OCI-LY1 (cell line): ENCODE results near the gene VTI1A.

Experiments used
- H2AFZ ChIP-seq: fragments of 200-600 bp; sonication (generic), shearing (Covaris generic); 2 replicates; pipeline ENCODE4 v1.6.0; 2014; ENCODE audit warnings: antibody characterized with exemption, mild to moderate bottlenecking, low read length
- H3F3A ChIP-seq: fragments of 200-600 bp; sonication (generic), shearing (Covaris generic); 2 replicates; pipeline ENCODE4 v1.6.0; 2014; ENCODE audit warnings: mild to moderate bottlenecking, antibody characterized with exemption, low read length, moderate library complexity; ENCODE audit not compliant: insufficient read depth
- H3K27ac ChIP-seq: fragments of 200-600 bp; sonication (generic); 2 replicates; pipeline ENCODE4 v1.5.1; 2014; ENCODE audit warnings: low read length, mixed run types, mild to moderate bottlenecking, low read depth; ENCODE audit not compliant: poor library complexity, severe bottlenecking
- H3K27me3 ChIP-seq: fragments of 200-600 bp; sonication (generic); 2 replicates; pipeline ENCODE4 v1.6.0; 2014; ENCODE audit warnings: antibody characterized with exemption, mild to moderate bottlenecking, low read length, moderate library complexity; ENCODE audit not compliant: insufficient read depth
- H3K36me3 ChIP-seq: fragments of 200-600 bp; sonication (generic); 2 replicates; pipeline ENCODE4 v1.6.1; 2014; ENCODE audit warnings: mild to moderate bottlenecking, antibody characterized with exemption, low read length, moderate library complexity, mixed read lengths; ENCODE audit not compliant: insufficient read depth
- H3K4me1 ChIP-seq: fragments of 200-600 bp; sonication (generic); 2 replicates; pipeline ENCODE4 v1.5.1; 2014; ENCODE audit warnings: mild to moderate bottlenecking, low read length, moderate library complexity; ENCODE audit not compliant: insufficient read depth, severe bottlenecking
- H3K4me2 ChIP-seq: fragments of 200-600 bp; sonication (generic), shearing (Covaris generic); 2 replicates; pipeline ENCODE4 v1.6.1; 2014; ENCODE audit warnings: low read length
- H3K4me3 ChIP-seq: fragments of 200-600 bp; sonication (generic); 2 replicates; pipeline ENCODE4 v1.5.1; 2014; ENCODE audit warnings: low read length, low read depth, mild to moderate bottlenecking, mixed read lengths; ENCODE audit not compliant: poor library complexity, severe bottlenecking
- H3K79me2 ChIP-seq: fragments of 200-600 bp; shearing (Covaris generic); 2 replicates; pipeline ENCODE4 v1.6.1; 2016; ENCODE audit warnings: mixed run types, low read length, mixed read lengths; ENCODE audit not compliant: insufficient read depth
- H3K9ac ChIP-seq: fragments of 200-600 bp; sonication (generic), shearing (Covaris generic); 2 replicates; pipeline ENCODE4 v1.6.1; 2014; ENCODE audit warnings: mild to moderate bottlenecking, low read length, mixed read lengths
- H3K9me2 ChIP-seq: fragments of 200-600 bp; sonication (generic), shearing (Covaris generic); 2 replicates; pipeline ENCODE4 v1.6.1; 2014; ENCODE audit warnings: low read depth, mild to moderate bottlenecking, low read length, mixed read lengths
- H3K9me3 ChIP-seq: fragments of 200-600 bp; shearing (Covaris generic); 2 replicates; pipeline ENCODE4 v1.6.1; 2014; ENCODE audit warnings: low read length, mixed read lengths
- H4K20me1 ChIP-seq: fragments of 200-600 bp; sonication (generic), shearing (Covaris generic); 2 replicates; pipeline ENCODE4 v1.6.0; 2016; ENCODE audit warnings: mild to moderate bottlenecking, low read length; ENCODE audit not compliant: insufficient read depth
- CTCF ChIP-seq: fragments of 200-600 bp; sonication (generic), shearing (Covaris generic); IDR thresholded peaks from 2 replicates; pipeline ENCODE4 v1.5.1; 2017; ENCODE audit warnings: mild to moderate bottlenecking, antibody characterized with exemption, low read length, moderate library complexity, mixed read lengths
- EZH2 ChIP-seq: fragments of 200-600 bp; sonication (generic), shearing (Covaris generic); IDR thresholded peaks from 2 replicates; pipeline ENCODE4 v1.8.0; 2017; ENCODE audit warnings: borderline replicate concordance, mixed run types, mild to moderate bottlenecking, antibody characterized with exemption, low read length, moderate library complexity, mixed read lengths

VTI1A gene

GRCh38 chr10:112841549-112841948, 394.5 kb downstream of the VTI1A start:
- Histone ChIP-seq H3K27ac (no peak overlapping the region), H3K9ac (no peak overlapping the region), H3K4me3 (no peak overlapping the region), H3K4me2 (no peak overlapping the region), H3K79me2 (no peaks in the 10 kb centered on the region), H3K27me3 (no peaks in the 10 kb centered on the region), H3K9me2 (no peaks in the 10 kb centered on the region), H3F3A (no peaks in the 10 kb centered on the region), H3K4me1 (no peaks in the 10 kb centered on the region), H2AFZ (no peak overlapping the region), H3K36me3 (no peaks in the 10 kb centered on the region), H4K20me1 (no peaks in the 10 kb centered on the region), H3K9me3 (no peaks in the 10 kb centered on the region)
- no peak for TF ChIP-seq EZH2
- TF ChIP-seq CTCF: no peak

GRCh38 chr10:112842832-112843360, 395.9 kb downstream of the VTI1A start:
- H3K27me3 ChIP-seq: no peaks in the 10 kb centered on the region
- H3K4me2 ChIP-seq: no peak overlapping the region
- no peaks in the 10 kb centered on the region for H3K36me3 ChIP-seq
- H2AFZ ChIP-seq: no peak overlapping the region
- no peaks in the 10 kb centered on the region for H3K79me2 ChIP-seq
- H3K9ac ChIP-seq: no peak overlapping the region
- H3K4me1 ChIP-seq: no peaks in the 10 kb centered on the region
- no peak overlapping the region for H3K27ac ChIP-seq
- TF ChIP-seq EZH2 (no peak), CTCF (no peak)
- no peaks in the 10 kb centered on the region for H4K20me1 ChIP-seq
- no peak overlapping the region for H3K4me3 ChIP-seq
- no peaks in the 10 kb centered on the region for H3K9me3 ChIP-seq
- no peaks in the 10 kb centered on the region for H3K9me2 ChIP-seq
- H3F3A ChIP-seq: no peaks in the 10 kb centered on the region

- no peak overlapping the region for H3K4me3 ChIP-seq
- 0 out of 2 replicates have a peak, but pooled peaks cover 2% of the 10 kb centered on the region for H3K9me3 ChIP-seq
- no peaks in the 10 kb centered on the region for H3K9me2 ChIP-seq
- H3K4me1 ChIP-seq: no peaks in the 10 kb centered on the region
- H4K20me1 ChIP-seq: no peaks in the 10 kb centered on the region
- H3K27me3 ChIP-seq: no peaks in the 10 kb centered on the region
- H3K36me3 ChIP-seq: no peaks in the 10 kb centered on the region
- H3F3A ChIP-seq: no peaks in the 10 kb centered on the region
- H3K79me2 ChIP-seq: no peaks in the 10 kb centered on the region
- no peak overlapping the region for H2AFZ ChIP-seq
- H3K27ac ChIP-seq: no peak overlapping the region
- TF ChIP-seq CTCF (no peak), EZH2 (no peak)
- no peak overlapping the region for H3K4me2 ChIP-seq
- H3K9ac ChIP-seq: no peak overlapping the region
Measured at GRCh38 chr10:112843623-112844022, 396.6 kb downstream of the VTI1A start.
